ENCODE data around the gene LPIN2. TPM values are rescaled to one million over a fixed set of nuclear protein-coding genes. Genes with fewer than 3 reads are reported as not detected.

Gene LPIN2
- total and polyA plus RNA-seq, 2 experiments from 2014 or later = 9.0 to 10.8 TPM

DNA sequence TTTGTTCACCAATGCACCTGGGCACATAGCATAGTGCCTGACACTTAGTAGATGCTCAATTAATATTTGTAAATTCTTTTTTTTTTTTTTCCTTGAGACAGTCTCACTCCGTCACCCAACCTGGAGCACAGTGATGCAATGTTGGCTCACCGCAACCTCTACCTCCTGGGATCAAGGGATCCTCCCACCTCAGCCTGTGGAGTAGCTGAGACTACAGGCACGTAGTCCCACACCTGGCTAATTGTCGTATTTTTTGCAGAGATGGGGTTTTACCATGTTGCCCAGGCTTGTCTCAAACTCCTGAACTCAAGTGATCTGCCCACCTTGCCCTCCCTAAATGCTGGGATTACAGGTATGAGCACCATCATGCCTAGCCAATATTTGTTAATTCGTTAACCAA is 23.2 kb upstream of the LPIN2 start:
- Mint-ChIP-seq H3K4me1 (no peaks in the 10 kb centered on the region; the same call in 2 of the 3 replicates), H3K4me3 (no peak overlapping the region), H3K36me3 (ENCODE audit: low read depth) (no peaks in the 10 kb centered on the region), H3K27me3 (ENCODE audit: insufficient read depth, low read depth, poor library complexity) (peaks cover 2% of the 10 kb centered on the region), H3K9me3 (no peaks in the 10 kb centered on the region; the same call in 2 of the 3 replicates), H3K27ac (no peak overlapping the region)
- no peaks in the 10 kb centered on the region for H3K27me3 ChIP-seq (ENCODE audit: insufficient read depth)
- no peaks in the 10 kb centered on the region for H3F3A ChIP-seq (replicated peaks; ENCODE audit: low read depth)
- no peak overlapping the region for H3K4me3 ChIP-seq
- no peak overlapping the region for H2AFZ ChIP-seq
- H3K36me3 ChIP-seq (ENCODE audit: insufficient read depth) = no peaks in the 10 kb centered on the region
- no peaks in the 10 kb centered on the region for H4K20me1 ChIP-seq (replicated peaks; ENCODE audit: insufficient read depth)
- DNase-seq (ENCODE audit: low spot score) = no peak
- H3K4me1 ChIP-seq (ENCODE audit: insufficient read depth) = no peaks in the 10 kb centered on the region
- H3K4me2 ChIP-seq = no peak overlapping the region
- no peak for ATAC-seq
- no peaks in the 10 kb centered on the region for H3K9me2 ChIP-seq (ENCODE audit: insufficient read depth)
- no peak overlapping the region for H3K27ac ChIP-seq (ENCODE audit: low read depth)
- no peaks in the 10 kb centered on the region for H3K79me2 ChIP-seq (replicated peaks; ENCODE audit: insufficient read depth)
- TF ChIP-seq, protein P1, sequence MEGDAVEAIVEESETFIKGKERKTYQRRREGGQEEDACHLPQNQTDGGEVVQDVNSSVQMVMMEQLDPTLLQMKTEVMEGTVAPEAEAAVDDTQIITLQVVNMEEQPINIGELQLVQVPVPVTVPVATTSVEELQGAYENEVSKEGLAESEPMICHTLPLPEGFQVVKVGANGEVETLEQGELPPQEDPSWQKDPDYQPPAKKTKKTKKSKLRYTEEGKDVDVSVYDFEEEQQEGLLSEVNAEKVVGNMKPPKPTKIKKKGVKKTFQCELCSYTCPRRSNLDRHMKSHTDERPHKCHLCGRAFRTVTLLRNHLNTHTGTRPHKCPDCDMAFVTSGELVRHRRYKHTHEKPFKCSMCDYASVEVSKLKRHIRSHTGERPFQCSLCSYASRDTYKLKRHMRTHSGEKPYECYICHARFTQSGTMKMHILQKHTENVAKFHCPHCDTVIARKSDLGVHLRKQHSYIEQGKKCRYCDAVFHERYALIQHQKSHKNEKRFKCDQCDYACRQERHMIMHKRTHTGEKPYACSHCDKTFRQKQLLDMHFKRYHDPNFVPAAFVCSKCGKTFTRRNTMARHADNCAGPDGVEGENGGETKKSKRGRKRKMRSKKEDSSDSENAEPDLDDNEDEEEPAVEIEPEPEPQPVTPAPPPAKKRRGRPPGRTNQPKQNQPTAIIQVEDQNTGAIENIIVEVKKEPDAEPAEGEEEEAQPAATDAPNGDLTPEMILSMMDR (conservative IDR thresholded peaks at IDR 0.05; ENCODE audit: low read depth in 2 of 2) = no peak
- TF ChIP-seq ZNF114 (CRISPR knock-in tag; IDR thresholded peaks at IDR 0.05) = no peak
- TF ChIP-seq ZNF331 (CRISPR knock-in tag; IDR thresholded peaks at IDR 0.05; ENCODE audit: low read depth) = no peak
- TF ChIP-seq STAT1 (IDR thresholded peaks at IDR 0.05; ENCODE audit: unreplicated experiment) = no peak
- TF ChIP-seq CREB1 (CRISPR knock-in tag; IDR thresholded peaks at IDR 0.05; ENCODE audit: low read depth) = no peak
- TF ChIP-seq EZH2 (IDR thresholded peaks at IDR 0.05; ENCODE audit: low read depth, unreplicated experiment) = no peak
- TF ChIP-seq, protein P2, sequence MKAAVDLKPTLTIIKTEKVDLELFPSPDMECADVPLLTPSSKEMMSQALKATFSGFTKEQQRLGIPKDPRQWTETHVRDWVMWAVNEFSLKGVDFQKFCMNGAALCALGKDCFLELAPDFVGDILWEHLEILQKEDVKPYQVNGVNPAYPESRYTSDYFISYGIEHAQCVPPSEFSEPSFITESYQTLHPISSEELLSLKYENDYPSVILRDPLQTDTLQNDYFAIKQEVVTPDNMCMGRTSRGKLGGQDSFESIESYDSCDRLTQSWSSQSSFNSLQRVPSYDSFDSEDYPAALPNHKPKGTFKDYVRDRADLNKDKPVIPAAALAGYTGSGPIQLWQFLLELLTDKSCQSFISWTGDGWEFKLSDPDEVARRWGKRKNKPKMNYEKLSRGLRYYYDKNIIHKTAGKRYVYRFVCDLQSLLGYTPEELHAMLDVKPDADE (IDR thresholded peaks at IDR 0.05) = no peak
- TF ChIP-seq POLR2AphosphoS5 (IDR thresholded peaks at IDR 0.05; ENCODE audit: low read depth) = no peak
- no peak for TF ChIP-seq ZNF462 (CRISPR knock-in tag; IDR thresholded peaks at IDR 0.05)
- no peak for TF ChIP-seq EZH2phosphoT487 (IDR thresholded peaks at IDR 0.05; ENCODE audit: unreplicated experiment)
- TF ChIP-seq, protein P3, sequence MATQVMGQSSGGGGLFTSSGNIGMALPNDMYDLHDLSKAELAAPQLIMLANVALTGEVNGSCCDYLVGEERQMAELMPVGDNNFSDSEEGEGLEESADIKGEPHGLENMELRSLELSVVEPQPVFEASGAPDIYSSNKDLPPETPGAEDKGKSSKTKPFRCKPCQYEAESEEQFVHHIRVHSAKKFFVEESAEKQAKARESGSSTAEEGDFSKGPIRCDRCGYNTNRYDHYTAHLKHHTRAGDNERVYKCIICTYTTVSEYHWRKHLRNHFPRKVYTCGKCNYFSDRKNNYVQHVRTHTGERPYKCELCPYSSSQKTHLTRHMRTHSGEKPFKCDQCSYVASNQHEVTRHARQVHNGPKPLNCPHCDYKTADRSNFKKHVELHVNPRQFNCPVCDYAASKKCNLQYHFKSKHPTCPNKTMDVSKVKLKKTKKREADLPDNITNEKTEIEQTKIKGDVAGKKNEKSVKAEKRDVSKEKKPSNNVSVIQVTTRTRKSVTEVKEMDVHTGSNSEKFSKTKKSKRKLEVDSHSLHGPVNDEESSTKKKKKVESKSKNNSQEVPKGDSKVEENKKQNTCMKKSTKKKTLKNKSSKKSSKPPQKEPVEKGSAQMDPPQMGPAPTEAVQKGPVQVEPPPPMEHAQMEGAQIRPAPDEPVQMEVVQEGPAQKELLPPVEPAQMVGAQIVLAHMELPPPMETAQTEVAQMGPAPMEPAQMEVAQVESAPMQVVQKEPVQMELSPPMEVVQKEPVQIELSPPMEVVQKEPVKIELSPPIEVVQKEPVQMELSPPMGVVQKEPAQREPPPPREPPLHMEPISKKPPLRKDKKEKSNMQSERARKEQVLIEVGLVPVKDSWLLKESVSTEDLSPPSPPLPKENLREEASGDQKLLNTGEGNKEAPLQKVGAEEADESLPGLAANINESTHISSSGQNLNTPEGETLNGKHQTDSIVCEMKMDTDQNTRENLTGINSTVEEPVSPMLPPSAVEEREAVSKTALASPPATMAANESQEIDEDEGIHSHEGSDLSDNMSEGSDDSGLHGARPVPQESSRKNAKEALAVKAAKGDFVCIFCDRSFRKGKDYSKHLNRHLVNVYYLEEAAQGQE (IDR thresholded peaks at IDR 0.05; ENCODE audit: unreplicated experiment) = no peak
- no peak for TF ChIP-seq JUNB (IDR thresholded peaks at IDR 0.05; ENCODE audit: unreplicated experiment)
